Left lung (tissue), 10 donors: ENCODE measurements around the gene CABP7. TPM values are rescaled to one million over a fixed set of nuclear protein-coding genes. Genes with fewer than 3 reads are reported as not detected.

ENCODE experiments used
- ATAC-seq: fragments of 200-7000 bp; cut with Tn5 transposase; one replicate; pipeline ENCODE4 v1.9.1; 2020; ENCODE audit warnings: moderate library complexity
- DNase-seq, 4 donors: peaks; one replicate each; pipeline ENCODE4 v3.0.0-alpha.2; 2013 to 2020
- H3K27ac ChIP-seq, 2 donors: fragments of 200-600 bp; sonication (generic) in 1 of 2; one replicate each; pipeline versions ENCODE4 v1.5.0 to v1.8.0; 2020 to 2021
- H3K27me3 ChIP-seq, 2 donors: fragments of 200-600 bp; sonication (generic) in 1 of 2; one replicate each; pipeline versions ENCODE4 v1.5.0 to v1.8.0; 2020 to 2021
- H3K36me3 ChIP-seq, 2 donors: fragments of 200-600 bp; sonication (generic) in 1 of 2; one replicate each; pipeline versions ENCODE4 v1.5.0 to v1.8.0; 2020 to 2021
- H3K4me1 ChIP-seq, 2 donors: fragments of 200-600 bp; one replicate each; pipeline ENCODE4 v1.8.0; 2021
- H3K4me3 ChIP-seq, 2 donors: fragments of 200-600 bp; sonication (generic) in 1 of 2; one replicate each; pipeline versions ENCODE4 v1.5.0 to v1.8.0; 2020 to 2021; ENCODE audit warnings: mild to moderate bottlenecking in 1 of 2
- H3K9me3 ChIP-seq, 2 donors: fragments of 200-600 bp; sonication (generic) in 1 of 2; one replicate each; pipeline versions ENCODE4 v1.5.0 to v1.8.0; 2020 to 2021
- intact Hi-C, 2 donors: fragments of 100-400 bp; cut with DNase I; formaldehyde crosslinking; loops; one replicate each; pipeline versions ENCODE4 v1.11.2 to v1.14.2; 2022
- polyA plus RNA-seq, 6 donors: library from polyadenylated mRNA; unstranded; fragments of 120-200 nt; gene quantifications; one replicate each; pipeline ENCODE4 v1.2.1, GENCODE V29; 2013; ENCODE audit not compliant: insufficient read length in 6 of 6
- total RNA-seq, 2 donors: library from RNA; stranded (reverse); fragmentation: NEBNext Ultra II Directional; extraction: Animal tissue kit (Norgen Biotek cat#: 25700); gene quantifications; one replicate each; pipeline ENCODE4 v1.2.1, GENCODE V29; 2021
- TF ChIP-seq, protein P1 (sequence below), 2 donors: fragments of 200-600 bp; sonication (generic) in 1 of 2; IDR thresholded peaks; one replicate each; pipeline versions ENCODE4 v1.5.0 to v1.8.0; 2021; ENCODE audit warnings: antibody characterized with exemption in 2 of 2
- donor health status: DM: no; HTN: yes; CAD: no.
- donor health status: DM: no; HTN: no; CAD: no.

CABP7 gene
- total and polyA plus RNA-seq, 8 donors = 0.13 to 0.21 (median 0.17) TPM; not detected in 2

DNA sequence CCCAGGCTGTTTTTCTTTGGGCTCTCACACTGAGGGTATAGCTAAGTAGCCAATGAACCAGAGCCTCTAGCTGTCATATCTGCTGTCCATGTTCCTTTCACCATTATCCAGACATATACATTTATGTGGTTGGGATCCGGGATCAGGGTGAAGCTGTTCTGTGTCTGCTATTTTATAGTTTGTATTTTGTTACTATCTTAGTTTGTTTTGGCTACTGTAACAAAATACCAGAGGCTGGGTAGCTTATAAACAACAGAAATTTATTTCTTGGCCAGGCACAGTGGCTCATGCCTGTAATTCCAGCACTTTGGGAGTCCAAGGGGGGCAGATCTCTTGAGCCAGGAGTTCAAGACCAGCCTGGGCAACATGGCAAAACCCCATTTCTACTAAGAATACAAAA is 40.5 kb upstream of the CABP7 start:
- Histone ChIP-seq H3K4me1 (no peaks in the 10 kb centered on the region), H3K36me3 (peaks cover 0 to 100% of the 10 kb centered on the region in 2 donors), H3K9me3 (no peaks in the 10 kb centered on the region), H3K27ac (no peak overlapping the region), H3K27me3 (no peaks in the 10 kb centered on the region), H3K4me3 (no peak overlapping the region)
- ATAC-seq (no peak), DNase-seq (no peak)
- TF ChIP-seq, protein P1, sequence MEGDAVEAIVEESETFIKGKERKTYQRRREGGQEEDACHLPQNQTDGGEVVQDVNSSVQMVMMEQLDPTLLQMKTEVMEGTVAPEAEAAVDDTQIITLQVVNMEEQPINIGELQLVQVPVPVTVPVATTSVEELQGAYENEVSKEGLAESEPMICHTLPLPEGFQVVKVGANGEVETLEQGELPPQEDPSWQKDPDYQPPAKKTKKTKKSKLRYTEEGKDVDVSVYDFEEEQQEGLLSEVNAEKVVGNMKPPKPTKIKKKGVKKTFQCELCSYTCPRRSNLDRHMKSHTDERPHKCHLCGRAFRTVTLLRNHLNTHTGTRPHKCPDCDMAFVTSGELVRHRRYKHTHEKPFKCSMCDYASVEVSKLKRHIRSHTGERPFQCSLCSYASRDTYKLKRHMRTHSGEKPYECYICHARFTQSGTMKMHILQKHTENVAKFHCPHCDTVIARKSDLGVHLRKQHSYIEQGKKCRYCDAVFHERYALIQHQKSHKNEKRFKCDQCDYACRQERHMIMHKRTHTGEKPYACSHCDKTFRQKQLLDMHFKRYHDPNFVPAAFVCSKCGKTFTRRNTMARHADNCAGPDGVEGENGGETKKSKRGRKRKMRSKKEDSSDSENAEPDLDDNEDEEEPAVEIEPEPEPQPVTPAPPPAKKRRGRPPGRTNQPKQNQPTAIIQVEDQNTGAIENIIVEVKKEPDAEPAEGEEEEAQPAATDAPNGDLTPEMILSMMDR (IDR thresholded peaks at IDR 0.05) = no peak
- intact Hi-C loops = no loop called here

DNA sequence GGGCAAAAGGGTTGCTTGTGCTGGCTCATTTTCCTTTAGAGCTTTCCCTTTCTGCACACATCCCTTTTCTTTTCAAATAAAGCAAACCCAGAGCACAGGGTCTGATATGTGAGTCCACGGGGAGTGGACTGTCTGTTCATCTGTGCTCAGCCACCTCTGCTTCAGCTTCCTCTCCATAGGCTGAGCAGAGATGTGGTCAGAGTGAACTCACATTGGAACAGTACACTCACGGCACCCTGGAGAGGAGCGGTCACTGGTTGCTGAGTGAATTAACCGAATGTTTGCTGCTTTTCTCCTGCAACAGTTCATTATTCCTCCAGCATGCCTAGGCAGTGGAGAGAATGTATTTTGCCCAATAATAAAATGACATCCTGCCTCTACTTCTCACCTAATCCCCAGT is 36.3 kb upstream of the CABP7 start:
- DNase-seq = no peak
- Histone ChIP-seq H3K27ac (no peak overlapping the region), H3K4me1 (no peaks in the 10 kb centered on the region), H3K36me3 (peaks cover 0 to 87% of the 10 kb centered on the region in 2 donors), H3K27me3 (no peaks in the 10 kb centered on the region), H3K9me3 (no peaks in the 10 kb centered on the region), H3K4me3 (no peak overlapping the region)
- intact Hi-C loops = no loop called here
- no peak for ATAC-seq
- TF ChIP-seq, protein P1 (IDR thresholded peaks at IDR 0.05) = no peak

DNA sequence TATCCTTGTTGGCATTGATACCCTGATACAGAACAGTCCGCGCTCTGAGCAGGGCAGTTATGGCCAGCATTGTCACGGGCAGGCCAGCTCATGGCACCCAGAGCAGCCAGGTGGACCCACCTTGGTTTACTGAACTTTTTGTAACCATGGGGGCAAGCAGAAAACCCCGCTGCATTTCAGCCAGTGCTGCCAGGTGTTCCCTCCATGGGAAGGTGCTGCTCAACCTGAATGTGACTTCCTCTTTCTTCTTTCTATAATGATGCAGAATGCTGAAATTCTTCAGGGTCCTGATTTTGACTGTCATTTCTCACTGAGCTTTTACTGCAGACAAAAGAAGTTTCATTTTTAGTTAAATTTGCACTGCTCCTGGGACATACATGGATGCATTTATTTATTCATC is 35.6 kb upstream of the CABP7 start:
- Histone ChIP-seq H3K4me3 (no peak overlapping the region), H3K9me3 (no peaks in the 10 kb centered on the region), H3K27ac (no peak overlapping the region), H3K4me1 (no peaks in the 10 kb centered on the region), H3K27me3 (no peaks in the 10 kb centered on the region), H3K36me3 (peaks cover 0 to 81% of the 10 kb centered on the region in 2 donors)
- TF ChIP-seq, protein P1 (IDR thresholded peaks at IDR 0.05) = no peak
- DNase-seq = no peak
- no peak for ATAC-seq
- intact Hi-C loops = no loop called here

DNA sequence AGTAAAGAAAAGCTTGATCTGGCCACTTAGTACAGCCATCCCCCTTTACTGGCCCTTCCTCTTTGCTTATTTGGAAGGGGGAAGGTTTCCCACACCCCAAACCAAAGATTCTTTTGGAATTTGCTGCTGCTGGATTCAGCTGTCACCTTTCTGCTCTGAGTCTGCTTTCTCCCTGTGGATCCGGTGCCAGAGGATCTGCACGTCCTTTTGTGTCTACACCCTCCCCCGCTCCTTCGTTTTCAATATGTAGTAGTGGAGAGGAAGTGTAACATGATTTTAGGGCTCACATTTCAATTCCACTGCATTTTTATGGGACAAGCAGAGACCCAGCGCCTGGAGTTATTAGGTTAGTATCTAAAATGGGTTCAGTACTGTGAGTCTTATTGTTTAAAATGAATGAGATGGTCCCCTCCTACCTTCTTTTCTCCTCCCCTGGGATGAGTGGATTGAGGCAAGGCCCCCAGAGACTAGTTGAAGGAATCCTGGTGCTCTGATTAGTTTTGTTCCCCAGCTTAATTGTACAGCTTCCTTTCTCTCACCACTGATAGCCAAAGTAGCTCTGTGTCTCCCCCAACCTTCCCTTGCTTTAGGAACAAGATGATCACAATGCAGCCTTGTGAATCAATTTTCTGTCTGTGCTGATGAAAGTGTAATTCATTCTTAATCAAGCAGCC is 30.5 kb upstream of the CABP7 start:
- Histone ChIP-seq H3K27me3 (no peaks in the 10 kb centered on the region), H3K27ac (no peak overlapping the region), H3K9me3 (no peaks in the 10 kb centered on the region), H3K4me3 (no peak overlapping the region), H3K36me3 (peaks cover 0 to 70% of the 10 kb centered on the region in 2 donors), H3K4me1 (no peaks in the 10 kb centered on the region)
- intact Hi-C loops = no loop called here
- TF ChIP-seq, protein P1 (IDR thresholded peaks at IDR 0.05) = no peak
- no peak for DNase-seq
- ATAC-seq = no peak

DNA sequence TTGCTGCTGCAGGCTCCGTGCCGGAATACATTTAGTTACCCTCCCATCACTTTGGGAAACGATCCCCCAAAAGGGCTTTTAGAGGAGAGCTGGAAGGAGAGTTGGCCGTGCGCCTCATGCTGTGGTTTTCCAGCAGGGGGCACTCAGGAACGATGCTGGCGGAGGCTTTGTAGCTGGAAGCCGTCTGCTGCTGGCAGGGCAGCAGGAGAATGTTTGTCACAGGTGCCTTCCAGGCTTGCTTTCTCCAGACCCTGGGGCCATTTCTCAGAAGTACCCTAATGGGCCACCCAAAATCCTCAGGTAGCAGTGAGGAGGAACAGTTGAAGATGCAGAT is 30.0 kb upstream of the CABP7 start:
- Histone ChIP-seq H3K36me3 (peaks cover 0 to 70% of the 10 kb centered on the region in 2 donors), H3K4me1 (no peaks in the 10 kb centered on the region), H3K4me3 (no peak overlapping the region), H3K9me3 (no peaks in the 10 kb centered on the region), H3K27me3 (no peaks in the 10 kb centered on the region), H3K27ac (no peak overlapping the region)
- intact Hi-C loops = no loop called here
- peak; percentile 27 to 87 (median 68) for DNase-seq
- ATAC-seq = peak; percentile 86
- TF ChIP-seq, protein P1 (IDR thresholded peaks at IDR 0.05) = peak; percentile 52 to 65
